ENCODE measurements around the gene PRAMEF18.
"Not testable (repeated sequence)": the region's sequence is repeated elsewhere in the genome, so short reads cannot be mapped to it uniquely, and the experiment has no call there.

PRAMEF18 gene

DNA sequence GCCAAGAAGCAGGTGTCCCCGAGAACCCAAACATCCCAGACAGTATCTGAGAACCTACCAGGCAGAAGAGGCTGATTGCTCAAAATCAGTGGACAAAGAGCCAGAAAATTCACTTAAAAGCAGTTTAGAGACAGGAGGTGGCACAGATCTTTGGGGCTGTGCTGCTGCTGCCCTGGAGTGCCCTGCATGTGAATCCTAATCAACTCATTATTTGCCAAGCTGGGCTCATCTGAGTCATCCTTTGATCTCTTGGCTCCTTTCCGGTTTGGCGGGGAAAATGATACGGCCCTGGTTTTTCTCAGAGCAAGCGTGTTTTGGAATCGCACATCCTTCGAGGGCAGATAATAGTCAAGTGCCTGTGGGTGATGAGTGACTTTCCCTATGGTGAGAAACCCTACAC lies 9.3 kb downstream of the PRAMEF18 start:
- not testable (repeated sequence) for DNase-seq (ENCODE audit: low read depth in 2 of 3, low spot score in 1 of 3)

DNA sequence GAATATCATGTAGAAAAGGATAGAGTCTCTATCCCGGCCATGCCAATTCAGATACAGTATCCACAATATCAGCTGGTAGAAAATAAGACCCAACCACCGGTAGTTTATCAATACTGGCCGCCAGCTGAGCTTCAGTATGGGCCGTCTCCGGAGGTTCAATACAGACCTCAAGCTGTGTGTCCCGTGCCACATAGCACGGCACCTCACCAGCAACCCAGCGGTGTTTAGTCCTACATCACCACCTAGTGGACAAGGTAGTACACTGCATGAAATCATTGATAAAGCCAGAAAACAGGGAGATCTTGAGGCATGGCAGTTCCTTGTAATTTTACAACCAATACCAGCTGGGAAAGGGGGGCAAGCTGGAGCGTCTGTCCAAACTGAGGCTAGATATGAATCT lies 17.2 kb downstream of the PRAMEF18 start:
- not testable (repeated sequence) for DNase-seq (ENCODE audit: low read depth in 2 of 3, low spot score in 1 of 3)

DNA sequence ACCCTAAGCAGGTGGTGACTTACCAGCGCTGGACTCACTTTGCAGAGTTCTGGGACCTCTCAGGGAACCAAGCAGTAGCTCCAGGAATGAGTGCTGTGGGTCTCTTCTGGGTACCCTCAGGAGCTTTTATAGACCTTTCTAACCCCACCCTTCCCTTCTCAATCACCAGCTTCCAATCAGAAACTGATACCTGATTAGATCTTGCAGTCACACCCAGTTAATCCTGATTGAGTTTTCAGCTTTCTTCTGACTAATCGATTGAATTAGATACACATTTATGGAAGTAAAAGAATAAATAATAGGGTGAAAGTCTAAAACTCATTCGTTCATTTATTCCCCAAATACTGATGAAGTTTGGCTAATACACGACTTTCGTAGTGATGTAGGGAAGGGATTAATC lies 24.6 kb downstream of the PRAMEF18 start, which contains the start of gene PRAMEF13:
Gene PRAMEF13, minus strand, starts transcription at position 101 of the 400 bp plus-strand sequence. CDS start 1,820 bp downstream, outside the sequence.
- not testable (repeated sequence) for DNase-seq (ENCODE audit: low read depth in 2 of 3, low spot score in 1 of 3)
